ENCODE measurements around the gene ENG. TPM values are rescaled to one million over a fixed set of nuclear protein-coding genes. Genes with fewer than 3 reads are reported as not detected.
A peak's percentile ranks its signal among the peaks of the same experiment; 100 is the strongest.
"Not testable (repeated sequence)": the region's sequence is repeated elsewhere in the genome, so short reads cannot be mapped to it uniquely, and the experiment has no call there.

ENG gene
- total RNA-seq, 3 donors from 2014 or later (not counting 1 experiment from before 2014, with no cell fraction given), result 8.5 to 13.6 (median 12.3) TPM

GRCh38 chr9:127870887-127871286, 16.4 kb upstream of the ENG start:
- 96% methylated on average over 12 of the region's 12 CpGs for WGBS (ENCODE audit: insufficient coverage)
- ATAC-seq, result no peak
- Histone ChIP-seq H3K36me3 (ENCODE audit: control insufficient read depth, insufficient read depth, low read length) (no peaks in the 10 kb centered on the region), H3K27ac (ENCODE audit: low read length) (no peak overlapping the region), H3K27me3 (ENCODE audit: control insufficient read depth, insufficient read depth, low read length) (no peaks in the 10 kb centered on the region), H3K4me1 (ENCODE audit: control insufficient read depth, insufficient read depth, low read length) (peaks cover 12% of the 10 kb centered on the region), H3K4me3 (ENCODE audit: low read length) (no peak overlapping the region), H3K9me3 (ENCODE audit: control insufficient read depth, insufficient read depth, low read length) (no peaks in the 10 kb centered on the region)
- intact Hi-C loops (cut with micrococcal nuclease), result loop anchor here (2.0 kb wide), 1 partner anchor 136 kb away; the partner anchor contains the start of gene TOR2A
- TF ChIP-seq CTCF (IDR thresholded peaks at IDR 0.05), result no peak
- no peaks in the 10 kb centered on the region for H3K9me3 Mint-ChIP-seq
- H3K27ac Mint-ChIP-seq, result peak overlapping the region in 1 of 2 donors; percentile 65
- no peak for DNase-seq
- no peaks in the 10 kb centered on the region for H3K27me3 Mint-ChIP-seq (ENCODE audit: low read depth in 2 of 2)
- H3K36me3 Mint-ChIP-seq, result no peaks in the 10 kb centered on the region
- H3K4me3 Mint-ChIP-seq, result no peak overlapping the region
- peaks cover 0 to 1% of the 10 kb centered on the region in 2 donors for H3K4me1 Mint-ChIP-seq

- 62% methylated on average over 9 of the region's 9 CpGs for WGBS (ENCODE audit: insufficient coverage)
- H3K36me3 ChIP-seq (ENCODE audit: control insufficient read depth, insufficient read depth, low read length); H3K27me3 ChIP-seq (ENCODE audit: control insufficient read depth, insufficient read depth, low read length); H3K27me3 Mint-ChIP-seq (ENCODE audit: low read depth in 2 of 2); H3K27ac ChIP-seq (ENCODE audit: low read length); H3K9me3 Mint-ChIP-seq; DNase-seq; H3K36me3 Mint-ChIP-seq; H3K4me3 Mint-ChIP-seq; H3K9me3 ChIP-seq (ENCODE audit: control insufficient read depth, insufficient read depth, low read length); ATAC-seq; H3K4me1 Mint-ChIP-seq; H3K4me3 ChIP-seq (ENCODE audit: low read length): not testable (repeated sequence)
- TF ChIP-seq CTCF (IDR thresholded peaks at IDR 0.05), result peak; percentile 64
- intact Hi-C loops (cut with micrococcal nuclease), result loop anchor here (2.0 kb wide), 1 partner anchor 135 kb away; the partner anchor contains the start of gene TOR2A
- peak overlapping the region in 1 of 2 donors; percentile 56 for H3K27ac Mint-ChIP-seq
- H3K4me1 ChIP-seq (ENCODE audit: control insufficient read depth, insufficient read depth, low read length), result peaks cover 18% of the 10 kb centered on the region
Measured at GRCh38 chr9:127870153-127870491, 15.7 kb upstream of the ENG start.

GRCh38 chr9:127869310-127870152, 15.1 kb upstream of the ENG start:
- DNase-seq (peak; percentile 81 to 85), ATAC-seq (peak; percentile 85 to 90 (median 88))
- 64% methylated on average over 18 of the region's 18 CpGs for WGBS (ENCODE audit: insufficient coverage)
- H3K27me3 Mint-ChIP-seq (ENCODE audit: low read depth in 2 of 2), result no peaks in the 10 kb centered on the region
- no peak overlapping the region for H3K4me3 Mint-ChIP-seq
- H3K4me1 Mint-ChIP-seq, result peaks cover 6 to 14% of the 10 kb centered on the region in 2 donors
- Histone ChIP-seq H3K36me3 (ENCODE audit: control insufficient read depth, insufficient read depth, low read length) (no peaks in the 10 kb centered on the region), H3K9me3 (ENCODE audit: control insufficient read depth, insufficient read depth, low read length) (no peaks in the 10 kb centered on the region), H3K27ac (ENCODE audit: low read length) (no peak overlapping the region), H3K4me3 (ENCODE audit: low read length) (no peak overlapping the region), H3K4me1 (ENCODE audit: control insufficient read depth, insufficient read depth, low read length) (peaks cover 24% of the 10 kb centered on the region), H3K27me3 (ENCODE audit: control insufficient read depth, insufficient read depth, low read length) (no peaks in the 10 kb centered on the region)
- intact Hi-C loops (cut with micrococcal nuclease), result loop anchor here (2.0 to 10.0 kb wide), 4 partner anchors 67 to 365 kb away; partner anchors contain the start of genes CDK9, FPGS and TOR2A
- peak; percentile 95 for TF ChIP-seq CTCF (IDR thresholded peaks at IDR 0.05)
- no peaks in the 10 kb centered on the region for H3K36me3 Mint-ChIP-seq
- H3K9me3 Mint-ChIP-seq, result no peaks in the 10 kb centered on the region
- peak overlapping the region; percentile 56 for H3K27ac Mint-ChIP-seq

All from natural killer cell (primary cell).